Stimulated activated CD8-positive, alpha-beta memory T cell treated with anti-CD3 and anti-CD28 coated beads, Interleukin-4, amount 100 ng/mL, for 24 hours (primary cell): ENCODE measurements around the gene CSRNP3.

Experiments
- DNase-seq: peaks from one replicate; pipeline ENCODE4 v3.0.0-alpha.2; 2020; ENCODE audit warnings: low read depth

CSRNP3 gene

GRCh38 chr2:165471349-165471950 lies 2.0 kb downstream of the CSRNP3 start:
- no peak for DNase-seq

GRCh38 chr2:165472922-165473321 lies 3.4 kb downstream of the CSRNP3 start:
- no peak for DNase-seq

DNA sequence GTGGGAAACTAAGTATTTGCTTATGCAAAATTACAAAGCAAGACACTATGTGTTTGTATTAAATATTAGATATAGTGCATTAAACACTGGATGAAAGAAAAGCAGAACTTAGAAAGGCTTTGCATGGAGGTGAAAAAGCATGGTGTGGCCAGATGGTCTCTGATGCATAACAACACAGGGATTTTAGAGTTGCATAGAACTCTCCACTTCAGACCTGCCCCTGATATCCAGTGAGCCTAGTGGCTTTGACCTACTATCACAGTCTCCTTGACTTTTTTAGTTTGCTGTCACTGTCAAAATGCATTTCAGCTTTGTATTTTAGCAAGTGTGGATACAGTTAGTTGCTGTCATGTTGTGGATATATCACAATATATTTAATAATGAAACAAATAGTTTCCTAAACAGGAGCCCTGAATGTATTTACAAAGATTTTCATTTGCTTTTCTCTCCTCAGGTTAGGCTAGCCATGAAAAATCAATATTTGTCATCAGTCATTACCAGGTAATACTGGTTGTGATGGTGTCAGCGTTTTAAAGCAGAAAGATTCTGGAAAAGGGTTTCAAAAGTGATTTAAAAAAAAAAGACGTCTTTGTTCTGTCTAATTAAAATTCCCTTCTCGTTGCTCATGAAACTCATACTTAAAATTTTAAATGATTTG lies 5.2 kb downstream of the CSRNP3 start:
- no peak for DNase-seq

- no peak for DNase-seq
Measured at GRCh38 chr2:165475277-165476004, 5.9 kb downstream of the CSRNP3 start.

GRCh38 chr2:165479856-165480255 lies 10.4 kb downstream of the CSRNP3 start:
- no peak for DNase-seq

DNA sequence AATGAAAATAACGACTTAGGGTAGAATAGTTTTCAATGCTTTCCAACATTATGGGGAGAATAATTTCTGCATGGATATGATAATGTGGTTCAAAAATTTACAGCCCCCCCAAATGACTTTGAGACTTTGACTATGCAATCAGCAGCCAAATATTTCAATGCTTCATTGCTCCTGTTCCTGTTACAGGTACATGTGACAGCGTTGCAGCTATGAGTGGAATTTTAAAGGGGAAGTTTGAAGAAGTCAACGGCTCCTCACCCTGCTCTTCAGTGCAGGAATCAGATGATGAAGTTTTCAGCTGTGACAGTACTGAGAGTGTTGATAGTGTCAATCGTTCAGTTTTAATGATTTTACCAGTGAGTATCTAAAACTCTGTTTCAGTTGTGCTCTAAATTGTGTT lies 25.1 kb downstream of the CSRNP3 start:
- no peak for DNase-seq

DNA sequence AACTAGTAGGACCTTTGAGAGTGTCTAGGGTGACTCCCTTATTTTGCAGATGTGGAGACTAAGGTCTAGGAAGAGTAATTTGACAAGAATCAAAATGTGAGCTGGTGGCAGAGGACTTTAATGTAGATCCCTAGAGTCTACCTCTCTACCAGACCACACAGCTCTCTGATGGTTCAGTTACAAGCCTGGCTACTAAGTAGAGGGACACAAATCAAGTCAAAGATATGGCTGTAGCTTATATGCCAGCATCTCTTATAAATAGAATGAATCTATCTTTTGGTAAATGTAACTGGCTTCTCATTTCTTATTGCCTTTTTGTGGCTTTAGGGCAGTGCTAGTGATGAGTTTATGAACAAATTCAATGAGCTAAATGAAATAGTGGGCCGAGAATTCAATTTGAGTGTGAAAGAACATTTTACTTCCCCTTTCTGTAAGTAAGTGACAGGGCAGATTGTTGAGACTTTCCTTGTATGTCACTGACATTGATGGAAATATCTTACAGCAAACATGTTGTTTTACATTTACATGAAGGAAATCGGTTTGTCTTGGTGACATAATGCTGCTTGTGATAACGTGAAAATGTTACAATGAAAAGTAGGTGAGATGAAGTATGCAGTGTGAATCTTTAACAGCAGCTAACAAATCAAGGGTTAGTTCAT lies 28.3 kb downstream of the CSRNP3 start:
- DNase-seq, result no peak

- DNase-seq, result no peak
Measured at GRCh38 chr2:165499131-165499530, 29.6 kb downstream of the CSRNP3 start.

- DNase-seq, result no peak
Measured at GRCh38 chr2:165500001-165500400, 30.5 kb downstream of the CSRNP3 start.

DNA sequence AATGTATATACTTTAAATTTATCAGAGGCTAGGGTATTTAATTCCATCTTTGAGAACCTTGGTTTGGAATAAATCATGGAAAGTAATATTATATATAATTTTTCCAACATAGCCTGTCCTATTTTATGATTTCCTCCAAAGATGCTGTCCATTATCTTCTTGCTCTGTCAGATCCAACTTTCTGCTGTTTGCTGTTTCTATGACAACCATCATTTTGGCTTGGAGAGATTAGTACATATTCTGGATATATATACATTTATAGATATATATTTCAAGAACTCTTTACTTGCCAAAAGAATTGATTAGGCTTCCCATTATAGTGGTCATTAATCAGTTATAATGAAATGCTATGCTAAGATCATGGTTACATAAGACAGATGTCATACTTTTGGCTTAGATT lies 31.3 kb downstream of the CSRNP3 start:
- DNase-seq, result no peak

DNA sequence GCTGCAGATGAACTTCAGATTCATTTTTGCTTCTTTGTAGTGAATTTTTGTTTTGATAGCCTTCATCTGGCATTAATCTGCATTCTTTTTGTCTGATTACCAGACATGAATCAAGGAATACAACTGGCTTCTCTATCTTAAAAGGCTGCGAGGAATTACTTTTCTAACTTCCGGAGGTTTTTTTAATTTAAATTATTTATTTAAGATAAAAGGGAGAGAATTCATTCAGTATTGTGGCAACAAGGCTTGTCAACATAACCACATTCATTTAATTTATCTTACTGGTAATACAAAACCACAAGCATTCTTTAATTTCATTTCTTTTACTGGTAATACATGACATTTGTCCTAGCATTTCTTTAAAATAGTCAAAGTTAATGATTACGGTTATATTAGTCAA lies 36.0 kb downstream of the CSRNP3 start:
- DNase-seq, result no peak

GRCh38 chr2:165508927-165509326 lies 39.4 kb downstream of the CSRNP3 start:
- DNase-seq, result no peak

DNA sequence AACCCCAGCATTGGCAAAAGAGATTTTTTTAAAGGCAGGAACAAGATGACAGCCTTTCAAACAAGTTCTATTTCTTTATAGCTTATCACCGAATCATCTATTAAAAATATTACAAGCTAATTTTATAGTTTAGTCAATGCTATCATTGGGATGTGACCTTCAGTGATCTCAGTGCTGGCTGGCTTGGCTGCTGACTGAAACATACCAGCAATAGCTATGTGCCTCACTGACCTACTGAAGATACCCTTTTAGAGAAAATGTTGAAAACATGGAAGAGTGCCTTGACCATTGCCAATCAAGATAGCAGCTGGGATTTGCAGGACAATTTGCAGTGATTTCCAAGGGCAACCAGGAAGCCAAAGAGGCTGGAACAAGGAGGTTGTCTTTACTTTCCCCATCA lies 44.0 kb downstream of the CSRNP3 start:
- no peak for DNase-seq

GRCh38 chr2:165518611-165519010 lies 49.1 kb downstream of the CSRNP3 start:
- no peak for DNase-seq

- DNase-seq, result no peak
Measured at GRCh38 chr2:165522719-165523118, 53.2 kb downstream of the CSRNP3 start.

- DNase-seq, result no peak
Measured at GRCh38 chr2:165524720-165525119, 55.2 kb downstream of the CSRNP3 start.

DNA sequence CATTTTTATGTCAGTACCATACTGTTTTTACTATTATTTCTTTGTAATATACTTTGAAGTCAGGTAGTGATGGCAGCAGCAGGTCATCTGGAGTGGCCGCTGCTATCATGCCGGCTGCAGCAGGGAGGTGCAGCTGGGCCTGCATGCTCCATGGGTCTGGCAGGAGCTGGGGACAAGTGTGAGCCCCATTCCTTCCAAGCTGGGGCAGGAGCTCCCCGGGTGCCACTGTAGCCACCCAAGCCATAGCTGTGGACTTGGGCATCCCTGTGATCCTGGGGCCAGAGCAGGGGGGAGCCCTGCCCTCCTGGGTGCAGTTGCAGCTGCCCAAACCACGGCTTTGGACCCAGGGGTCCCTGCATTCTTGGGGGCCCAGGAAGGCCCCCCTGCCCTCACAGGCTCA lies 59.2 kb downstream of the CSRNP3 start:
- no peak for DNase-seq

- DNase-seq, result no peak
Measured at GRCh38 chr2:165529130-165529529, 59.6 kb downstream of the CSRNP3 start.

DNA sequence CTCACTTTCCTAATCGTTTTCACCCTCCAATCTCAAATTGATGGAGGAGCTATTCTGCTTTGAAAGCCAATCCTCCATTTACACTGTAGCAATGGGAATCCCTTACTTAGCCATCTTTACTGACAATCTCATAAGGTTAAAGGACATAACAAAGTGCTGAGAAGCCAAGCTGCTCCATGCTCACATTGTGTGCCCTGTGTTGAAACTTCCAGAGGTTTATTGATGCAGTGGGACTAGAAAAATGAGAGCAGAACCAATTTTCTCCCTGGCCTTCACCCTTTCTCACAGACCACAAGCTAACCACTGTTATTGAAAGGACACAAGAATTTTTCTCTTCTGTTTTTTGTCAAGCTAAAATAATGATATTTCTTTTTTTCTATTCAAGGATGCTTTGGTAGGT lies 63.8 kb downstream of the CSRNP3 start:
- DNase-seq, result no peak

- DNase-seq, result no peak
Measured at GRCh38 chr2:165535471-165535870, 66.0 kb downstream of the CSRNP3 start.

DNA sequence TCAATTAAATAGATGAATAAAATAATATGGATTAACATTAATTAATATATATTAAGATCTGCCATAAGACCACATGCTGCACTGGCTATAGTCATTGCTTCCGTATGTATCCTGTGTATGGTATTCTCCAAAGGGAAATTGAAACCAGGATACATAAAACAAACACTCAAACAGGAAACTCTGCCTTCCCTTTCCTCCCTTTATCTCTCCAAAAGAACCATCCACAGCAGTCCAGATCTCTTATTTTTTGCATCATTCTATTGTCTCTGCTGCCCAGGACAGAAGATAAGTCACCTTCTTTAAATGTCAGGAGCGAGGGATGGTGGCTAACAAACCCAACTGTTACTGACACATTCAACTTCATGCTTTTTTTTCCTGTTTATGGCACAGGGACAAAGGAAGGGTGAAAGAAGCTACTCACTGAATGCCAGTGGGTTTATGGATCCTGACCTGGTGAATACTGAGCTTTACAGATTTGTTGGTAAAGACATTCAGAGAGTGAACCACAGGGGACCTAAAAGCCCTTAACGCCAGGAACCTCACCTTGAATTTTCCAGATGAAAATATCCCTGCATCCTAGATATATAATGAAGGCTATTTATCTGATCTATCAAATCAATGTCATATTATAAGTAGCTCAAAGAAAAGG lies 67.5 kb downstream of the CSRNP3 start:
- DNase-seq, result no peak

- no peak for DNase-seq
Measured at GRCh38 chr2:165539985-165540384, 70.5 kb downstream of the CSRNP3 start.
